ENCODE measurements around the gene NACC2.
"Not testable (repeated sequence)": the region's sequence is repeated elsewhere in the genome, so short reads cannot be mapped to it uniquely, and the experiment has no call there.

The NACC2 gene

DNA sequence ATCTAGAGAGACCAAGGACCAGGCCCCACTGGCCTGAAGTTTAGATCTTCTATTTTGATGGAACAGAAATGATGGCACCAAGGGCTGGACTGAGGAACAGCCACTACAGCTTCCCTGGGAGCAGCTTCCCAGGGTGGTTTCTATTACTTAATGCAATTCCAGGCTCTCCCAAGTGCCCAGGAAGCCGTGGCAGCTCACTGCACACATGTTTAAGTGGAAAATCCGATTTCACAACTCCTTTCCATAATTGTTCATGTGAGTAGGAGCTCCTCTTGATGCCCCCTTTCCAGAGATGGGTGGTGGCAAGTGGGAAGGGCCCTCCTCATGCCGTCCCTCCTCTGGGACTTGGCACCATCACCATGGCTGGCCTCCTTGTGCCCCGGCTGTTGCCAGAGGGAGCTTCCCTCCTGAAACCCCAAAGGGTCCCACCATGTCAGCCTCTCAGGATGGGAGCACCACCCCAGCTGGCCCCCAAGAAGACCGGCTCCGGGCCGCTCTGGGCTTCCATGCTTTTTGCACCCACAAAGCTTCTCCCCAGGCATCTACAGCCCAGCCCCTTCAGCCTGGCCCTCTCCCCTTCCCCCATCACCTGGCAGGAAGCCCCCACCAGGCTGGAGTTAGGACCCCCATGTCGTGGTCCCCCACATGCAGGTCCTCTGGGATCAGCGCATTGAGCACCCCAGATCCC lies 124.8 kb downstream of the NACC2 start:
- Histone ChIP-seq H3K9me3 (ENCODE audit: control insufficient read depth in 2 of 2, low read length in 2 of 2) (no peaks in the 10 kb centered on the region), H3K36me3 (ENCODE audit: control insufficient read depth in 2 of 2, insufficient read depth in 2 of 2, low read length in 2 of 2) (no peaks in the 10 kb centered on the region), H3K4me3 (ENCODE audit: low read length in 2 of 2) (no peak overlapping the region), H3K4me1 (ENCODE audit: control insufficient read depth in 2 of 2, insufficient read depth in 2 of 2, low read length in 2 of 2) (peaks cover 0 to 3% of the 10 kb centered on the region in 2 donors), H3K27me3 (ENCODE audit: control insufficient read depth in 2 of 2, insufficient read depth in 2 of 2, low read length in 2 of 2) (peaks cover 0 to 2% of the 10 kb centered on the region in 2 donors), H3K27ac (ENCODE audit: low read depth in 2 of 2, low read length in 2 of 2) (no peak overlapping the region), H3K9ac (ENCODE audit: low read depth in 1 of 2, low read length in 2 of 2) (no peak overlapping the region)

DNA sequence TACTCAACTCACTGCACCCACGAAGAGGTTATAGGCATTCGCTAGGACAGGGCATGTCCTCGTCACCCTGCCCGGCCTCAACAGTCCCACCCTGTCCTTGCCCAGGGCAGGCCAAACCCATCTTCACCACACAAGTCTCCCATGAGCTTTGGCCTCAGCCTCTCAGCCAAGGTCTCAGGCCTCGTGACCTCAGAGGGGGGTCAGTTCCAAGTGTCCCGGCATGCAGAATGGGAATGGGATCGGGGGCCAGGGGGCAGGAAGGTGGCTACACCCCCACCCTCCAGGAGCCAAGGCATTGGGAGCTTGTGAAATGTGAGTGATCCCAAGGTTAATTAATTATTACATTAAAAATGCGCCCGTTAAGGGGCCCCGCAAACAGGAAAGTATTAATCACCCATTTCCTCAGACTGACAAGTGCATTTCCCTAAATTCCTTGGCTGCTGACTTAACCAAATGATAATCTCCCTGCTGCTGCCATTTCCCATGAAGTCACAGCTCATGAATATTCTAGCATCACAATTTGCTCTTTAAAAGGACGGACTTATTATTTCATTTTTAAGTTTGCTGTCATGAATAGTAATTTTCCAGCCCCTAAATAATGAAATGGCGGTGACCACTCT lies 125.9 kb downstream of the NACC2 start:
- peak overlapping the region in 1 of 2 donors; percentile 9 for H3K27ac ChIP-seq (ENCODE audit: low read depth in 2 of 2, low read length in 2 of 2)
- no peaks in the 10 kb centered on the region for H3K9me3 ChIP-seq (ENCODE audit: control insufficient read depth in 2 of 2, low read length in 2 of 2)
- H3K36me3 ChIP-seq (ENCODE audit: control insufficient read depth in 2 of 2, insufficient read depth in 2 of 2, low read length in 2 of 2) = no peaks in the 10 kb centered on the region
- no peak overlapping the region for H3K9ac ChIP-seq (ENCODE audit: low read depth in 1 of 2, low read length in 2 of 2)
- peaks cover 0 to 2% of the 10 kb centered on the region in 2 donors for H3K27me3 ChIP-seq (ENCODE audit: control insufficient read depth in 2 of 2, insufficient read depth in 2 of 2, low read length in 2 of 2)
- peaks cover 0 to 3% of the 10 kb centered on the region in 2 donors for H3K4me1 ChIP-seq (ENCODE audit: control insufficient read depth in 2 of 2, insufficient read depth in 2 of 2, low read length in 2 of 2)
- H3K4me3 ChIP-seq (ENCODE audit: low read length in 2 of 2) = no peak overlapping the region

- H3K4me3 ChIP-seq (ENCODE audit: low read length in 2 of 2) = no peak overlapping the region
- no peak overlapping the region for H3K27ac ChIP-seq (ENCODE audit: low read depth in 2 of 2, low read length in 2 of 2)
- no peaks in the 10 kb centered on the region for H3K9me3 ChIP-seq (ENCODE audit: control insufficient read depth in 2 of 2, low read length in 2 of 2)
- peaks cover 0 to 2% of the 10 kb centered on the region in 2 donors for H3K27me3 ChIP-seq (ENCODE audit: control insufficient read depth in 2 of 2, insufficient read depth in 2 of 2, low read length in 2 of 2)
- H3K9ac ChIP-seq (ENCODE audit: low read depth in 1 of 2, low read length in 2 of 2) = no peak overlapping the region
- no peaks in the 10 kb centered on the region for H3K36me3 ChIP-seq (ENCODE audit: control insufficient read depth in 2 of 2, insufficient read depth in 2 of 2, low read length in 2 of 2)
- H3K4me1 ChIP-seq (ENCODE audit: control insufficient read depth in 2 of 2, insufficient read depth in 2 of 2, low read length in 2 of 2) = peaks cover 0 to 3% of the 10 kb centered on the region in 2 donors
Measured at GRCh38 chr9:135968601-135969000, 126.5 kb downstream of the NACC2 start.

DNA sequence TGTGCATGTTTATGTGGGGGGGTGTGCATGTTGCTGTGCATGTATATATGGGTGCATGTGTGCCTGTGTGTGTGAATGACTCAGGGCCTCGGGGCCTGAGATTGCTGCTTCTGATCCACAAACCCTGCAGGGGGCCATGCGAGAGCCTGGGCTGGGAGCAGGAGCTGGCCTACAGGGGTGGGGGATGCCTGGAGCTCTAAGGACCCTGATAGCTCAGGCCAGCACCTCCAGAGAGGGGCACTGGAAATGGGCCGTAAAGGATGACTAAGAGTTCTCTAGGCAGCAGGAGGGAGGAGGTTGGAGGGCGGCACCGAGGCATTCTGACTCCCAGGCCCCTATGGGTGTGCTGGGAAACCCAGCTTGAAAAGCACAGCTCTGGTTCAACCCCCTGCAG lies 127.0 kb downstream of the NACC2 start:
- Histone ChIP-seq H3K9me3 (ENCODE audit: control insufficient read depth in 2 of 2, low read length in 2 of 2) (no peaks in the 10 kb centered on the region), H3K27ac (ENCODE audit: low read depth in 2 of 2, low read length in 2 of 2) (no peak overlapping the region), H3K36me3 (ENCODE audit: control insufficient read depth in 2 of 2, insufficient read depth in 2 of 2, low read length in 2 of 2) (no peaks in the 10 kb centered on the region), H3K4me3 (ENCODE audit: low read length in 2 of 2) (peak overlapping the region in 1 of 2 donors; percentile 1), H3K9ac (ENCODE audit: low read depth in 1 of 2, low read length in 2 of 2) (no peak overlapping the region), H3K27me3 (ENCODE audit: control insufficient read depth in 2 of 2, insufficient read depth in 2 of 2, low read length in 2 of 2) (peaks cover 0 to 2% of the 10 kb centered on the region in 2 donors), H3K4me1 (ENCODE audit: control insufficient read depth in 2 of 2, insufficient read depth in 2 of 2, low read length in 2 of 2) (peaks cover 0 to 3% of the 10 kb centered on the region in 2 donors)

DNA sequence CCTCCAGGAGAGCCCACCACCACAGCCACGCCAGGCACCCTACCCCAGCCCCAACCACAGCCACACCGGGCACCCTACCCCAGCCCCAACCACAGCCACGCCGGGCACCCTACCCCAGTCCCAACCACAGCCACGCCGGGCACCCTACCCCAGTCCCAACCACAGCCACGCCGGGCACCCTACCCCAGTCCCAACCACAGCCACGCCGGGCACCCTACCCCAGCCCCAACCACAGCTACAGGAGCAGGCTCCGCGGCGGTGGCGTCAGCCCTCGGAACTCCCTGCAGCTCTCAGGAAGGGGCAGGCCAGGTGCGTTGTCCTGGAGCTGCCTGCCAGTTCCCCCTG lies 128.2 kb downstream of the NACC2 start:
- not testable (repeated sequence) for H3K9ac ChIP-seq (ENCODE audit: low read depth in 1 of 2, low read length in 2 of 2); H3K4me1 ChIP-seq (ENCODE audit: control insufficient read depth in 2 of 2, insufficient read depth in 2 of 2, low read length in 2 of 2); H3K27ac ChIP-seq (ENCODE audit: low read depth in 2 of 2, low read length in 2 of 2); H3K9me3 ChIP-seq (ENCODE audit: control insufficient read depth in 2 of 2, low read length in 2 of 2); H3K4me3 ChIP-seq (ENCODE audit: low read length in 2 of 2); H3K36me3 ChIP-seq (ENCODE audit: control insufficient read depth in 2 of 2, insufficient read depth in 2 of 2, low read length in 2 of 2); H3K27me3 ChIP-seq (ENCODE audit: control insufficient read depth in 2 of 2, insufficient read depth in 2 of 2, low read length in 2 of 2)

DNA sequence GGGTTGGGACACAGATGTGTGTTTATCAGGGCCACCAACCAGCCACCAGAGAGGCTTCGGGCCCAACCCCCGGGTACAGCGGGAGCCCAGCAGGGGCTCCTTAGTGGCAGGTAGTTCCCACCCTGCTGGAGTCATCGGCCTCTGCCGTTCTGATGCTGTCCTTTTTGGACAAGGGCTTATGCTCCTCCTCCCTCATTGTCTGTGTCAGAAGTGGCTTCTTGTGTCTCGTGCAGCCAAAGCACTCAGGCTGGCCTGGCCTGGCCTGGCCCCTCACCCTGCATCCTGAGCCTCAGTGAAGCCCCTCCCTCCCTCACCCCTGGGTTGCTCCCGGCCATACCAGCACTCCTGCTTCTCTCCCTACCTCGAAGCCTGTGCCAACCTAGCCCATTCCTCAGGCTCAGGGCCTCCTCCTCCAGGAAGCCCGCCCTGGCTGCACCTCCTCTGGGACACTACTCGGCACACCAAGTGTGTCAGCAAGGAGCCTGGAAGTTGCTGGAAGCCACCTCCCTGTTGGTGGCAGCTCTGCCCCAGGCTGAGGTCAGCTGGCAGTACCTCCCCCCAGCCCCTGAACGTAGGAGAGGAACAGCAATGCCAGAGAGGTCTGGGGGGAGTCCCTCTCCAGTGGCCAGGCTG lies 129.8 kb downstream of the NACC2 start:
- Histone ChIP-seq H3K9ac (ENCODE audit: low read depth in 1 of 2, low read length in 2 of 2) (no peak overlapping the region), H3K9me3 (ENCODE audit: control insufficient read depth in 2 of 2, low read length in 2 of 2) (no peaks in the 10 kb centered on the region), H3K4me1 (ENCODE audit: control insufficient read depth in 2 of 2, insufficient read depth in 2 of 2, low read length in 2 of 2) (peaks cover 1 to 6% of the 10 kb centered on the region in 2 donors), H3K27ac (ENCODE audit: low read depth in 2 of 2, low read length in 2 of 2) (no peak overlapping the region), H3K27me3 (ENCODE audit: control insufficient read depth in 2 of 2, insufficient read depth in 2 of 2, low read length in 2 of 2) (peaks cover 0 to 2% of the 10 kb centered on the region in 2 donors), H3K4me3 (ENCODE audit: low read length in 2 of 2) (no peak overlapping the region), H3K36me3 (ENCODE audit: control insufficient read depth in 2 of 2, insufficient read depth in 2 of 2, low read length in 2 of 2) (no peaks in the 10 kb centered on the region)

DNA sequence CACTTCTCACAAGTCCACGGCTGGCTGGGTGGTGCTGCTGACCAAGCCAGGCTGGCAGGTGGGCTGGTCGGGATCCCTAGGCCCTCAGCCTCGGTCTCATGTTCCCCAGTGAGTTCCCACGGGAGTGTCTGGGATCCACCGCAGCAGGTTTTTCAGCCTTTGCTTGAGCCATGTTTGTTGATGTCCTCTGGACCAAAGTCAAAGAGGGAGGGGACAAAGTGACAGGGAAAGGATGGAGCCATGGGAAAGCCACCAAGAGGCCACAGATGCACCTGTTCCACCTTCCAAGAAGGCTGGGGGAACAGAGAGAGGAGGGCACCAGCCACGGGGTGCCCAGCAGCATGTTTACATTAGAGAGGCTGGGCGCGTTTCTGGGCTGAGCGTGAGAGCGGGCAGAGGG lies 131.2 kb downstream of the NACC2 start:
- H3K36me3 ChIP-seq (ENCODE audit: control insufficient read depth in 2 of 2, insufficient read depth in 2 of 2, low read length in 2 of 2) = no peaks in the 10 kb centered on the region
- peaks cover 9 to 14% of the 10 kb centered on the region in 2 donors for H3K4me1 ChIP-seq (ENCODE audit: control insufficient read depth in 2 of 2, insufficient read depth in 2 of 2, low read length in 2 of 2)
- no peak overlapping the region for H3K4me3 ChIP-seq (ENCODE audit: low read length in 2 of 2)
- H3K9me3 ChIP-seq (ENCODE audit: control insufficient read depth in 2 of 2, low read length in 2 of 2) = no peaks in the 10 kb centered on the region
- H3K9ac ChIP-seq (ENCODE audit: low read depth in 1 of 2, low read length in 2 of 2) = no peak overlapping the region
- H3K27me3 ChIP-seq (ENCODE audit: control insufficient read depth in 2 of 2, insufficient read depth in 2 of 2, low read length in 2 of 2) = peaks cover 0 to under 1% of the 10 kb centered on the region in 2 donors
- H3K27ac ChIP-seq (ENCODE audit: low read depth in 2 of 2, low read length in 2 of 2) = no peak overlapping the region

DNA sequence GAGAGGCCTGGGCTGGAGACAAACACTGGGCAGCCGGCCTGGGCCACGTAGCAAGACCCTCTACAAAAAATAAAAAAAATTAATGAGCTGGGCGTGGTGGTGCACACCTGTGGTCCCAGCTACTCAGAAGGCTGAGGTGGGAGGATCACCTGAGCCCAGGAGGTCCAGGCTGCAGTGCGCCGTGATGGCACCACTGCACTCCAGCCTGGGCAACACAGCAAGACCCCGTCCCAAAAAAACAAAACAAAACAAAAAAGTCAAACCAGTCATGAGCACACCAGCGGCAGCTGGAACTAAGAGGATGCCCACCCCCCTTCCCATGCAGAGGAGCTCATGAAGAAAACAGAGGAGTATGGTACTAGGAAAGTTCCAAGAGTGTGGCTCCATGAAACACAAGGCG lies 131.8 kb downstream of the NACC2 start:
- peaks cover 9 to 14% of the 10 kb centered on the region in 2 donors for H3K4me1 ChIP-seq (ENCODE audit: control insufficient read depth in 2 of 2, insufficient read depth in 2 of 2, low read length in 2 of 2)
- H3K9ac ChIP-seq (ENCODE audit: low read depth in 1 of 2, low read length in 2 of 2) = no peak overlapping the region
- H3K4me3 ChIP-seq (ENCODE audit: low read length in 2 of 2) = no peak overlapping the region
- no peaks in the 10 kb centered on the region for H3K9me3 ChIP-seq (ENCODE audit: control insufficient read depth in 2 of 2, low read length in 2 of 2)
- no peaks in the 10 kb centered on the region for H3K36me3 ChIP-seq (ENCODE audit: control insufficient read depth in 2 of 2, insufficient read depth in 2 of 2, low read length in 2 of 2)
- no peak overlapping the region for H3K27ac ChIP-seq (ENCODE audit: low read depth in 2 of 2, low read length in 2 of 2)
- no peaks in the 10 kb centered on the region for H3K27me3 ChIP-seq (ENCODE audit: control insufficient read depth in 2 of 2, insufficient read depth in 2 of 2, low read length in 2 of 2)

- no peaks in the 10 kb centered on the region for H3K36me3 ChIP-seq (ENCODE audit: control insufficient read depth in 2 of 2, insufficient read depth in 2 of 2, low read length in 2 of 2)
- no peak overlapping the region for H3K27ac ChIP-seq (ENCODE audit: low read depth in 2 of 2, low read length in 2 of 2)
- no peak overlapping the region for H3K4me3 ChIP-seq (ENCODE audit: low read length in 2 of 2)
- H3K9ac ChIP-seq (ENCODE audit: low read depth in 1 of 2, low read length in 2 of 2) = no peak overlapping the region
- H3K27me3 ChIP-seq (ENCODE audit: control insufficient read depth in 2 of 2, insufficient read depth in 2 of 2, low read length in 2 of 2) = no peaks in the 10 kb centered on the region
- H3K4me1 ChIP-seq (ENCODE audit: control insufficient read depth in 2 of 2, insufficient read depth in 2 of 2, low read length in 2 of 2) = peaks cover 9 to 13% of the 10 kb centered on the region in 2 donors
- H3K9me3 ChIP-seq (ENCODE audit: control insufficient read depth in 2 of 2, low read length in 2 of 2) = no peaks in the 10 kb centered on the region
Measured at GRCh38 chr9:135962696-135963307, 132.3 kb downstream of the NACC2 start.
